Measurements from ENCODE around the gene GBE1. TPM values are rescaled to one million over a fixed set of nuclear protein-coding genes. Genes with fewer than 3 reads are reported as not detected.
A peak's percentile ranks its signal among the peaks of the same experiment; 100 is the strongest.

Gene GBE1

GRCh38 chr3:81443457-81443782 is 318.0 kb downstream of the GBE1 start:
- Histone ChIP-seq H3K27me3 (ENCODE audit: control insufficient read depth in 1 of 2, insufficient read depth in 1 of 2, low read length in 2 of 2) (no peaks in the 10 kb centered on the region), H3K4ac (ENCODE audit: low read depth in 1 of 2, low read length in 2 of 2) (no peak overlapping the region), H3K27ac (ENCODE audit: low read length, poor library complexity, severe bottlenecking) (no peak overlapping the region), H2BK12ac (ENCODE audit: low read length in 2 of 2) (no peak overlapping the region), H3K9ac (ENCODE audit: low read length) (peak overlapping the region; percentile 65), H3K4me2 (ENCODE audit: low read length, poor library complexity, severe bottlenecking) (no peak overlapping the region), H3K9me3 (ENCODE audit: control insufficient read depth, low read length) (no peaks in the 10 kb centered on the region), H2BK5ac (ENCODE audit: low read depth, low read length, poor library complexity, severe bottlenecking) (no peak overlapping the region), H3K4me1 (ENCODE audit: control insufficient read depth, insufficient read depth, low read depth, low read length) (peaks cover 4% of the 10 kb centered on the region), H3K79me1 (replicated peaks; ENCODE audit: low read length, poor library complexity, severe bottlenecking) (no peaks in the 10 kb centered on the region), H4K8ac (ENCODE audit: low read length) (no peak overlapping the region), H3K36me3 (ENCODE audit: control insufficient read depth in 1 of 2, insufficient read depth in 2 of 2, low read depth in 1 of 2, low read length in 2 of 2) (no peaks in the 10 kb centered on the region), H3K23ac (ENCODE audit: low read length in 2 of 2) (no peak overlapping the region), H3K18ac (ENCODE audit: low read depth in 1 of 2, low read length in 2 of 2) (no peak overlapping the region), H2AK5ac (ENCODE audit: low read length, severe bottlenecking) (no peak overlapping the region), H4K91ac (ENCODE audit: low read length) (no peak overlapping the region), H2BK120ac (ENCODE audit: low read depth, low read length) (no peak overlapping the region), H2BK15ac (ENCODE audit: low read depth, poor library complexity, severe bottlenecking) (no peak overlapping the region), H3K14ac (ENCODE audit: low read length in 2 of 2) (no peak overlapping the region), H3K4me3 (ENCODE audit: insufficient read depth in 1 of 2, low read depth in 1 of 2, low read length in 2 of 2) (no peak overlapping the region), H2AFZ (ENCODE audit: low read depth, low read length) (no peak overlapping the region)
- 94% methylated on average over 2 of the region's 3 CpGs for WGBS
- no peak for DNase-seq

- no peaks in the 10 kb centered on the region for H3K36me3 ChIP-seq (ENCODE audit: control insufficient read depth in 1 of 2, insufficient read depth in 2 of 2, low read depth in 1 of 2, low read length in 2 of 2)
Measured at GRCh38 chr3:81442758-81443456, 318.5 kb downstream of the GBE1 start.

DNA sequence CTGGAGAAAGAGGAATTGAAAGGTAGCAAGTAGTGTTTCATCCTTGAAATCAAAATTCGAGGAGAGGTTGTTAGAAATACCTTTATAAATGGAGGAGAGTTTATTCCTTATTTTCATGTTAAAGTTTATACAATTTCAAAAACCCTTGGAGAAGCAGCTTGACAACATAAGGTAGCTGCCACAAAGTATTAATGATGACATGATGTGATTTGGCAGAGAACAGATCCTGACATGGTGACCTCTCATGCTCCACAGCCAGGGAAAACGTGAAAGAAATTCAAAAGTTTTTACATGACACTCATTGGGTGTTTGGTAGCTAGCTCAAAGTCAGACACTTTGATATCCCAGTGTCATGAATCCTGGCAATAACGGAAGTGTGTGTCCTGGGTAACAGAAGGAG is 320.8 kb downstream of the GBE1 start:
- DNase-seq: no peak
- Histone ChIP-seq H2AK5ac (ENCODE audit: low read length, severe bottlenecking) (no peak overlapping the region), H3K79me1 (replicated peaks; ENCODE audit: low read length, poor library complexity, severe bottlenecking) (no peaks in the 10 kb centered on the region), H3K4me2 (ENCODE audit: low read length, poor library complexity, severe bottlenecking) (no peak overlapping the region), H2AFZ (ENCODE audit: low read depth, low read length) (no peak overlapping the region), H3K4ac (ENCODE audit: low read depth in 1 of 2, low read length in 2 of 2) (no peak overlapping the region), H3K27me3 (ENCODE audit: control insufficient read depth in 1 of 2, insufficient read depth in 1 of 2, low read length in 2 of 2) (no peaks in the 10 kb centered on the region), H3K36me3 (ENCODE audit: control insufficient read depth in 1 of 2, insufficient read depth in 2 of 2, low read depth in 1 of 2, low read length in 2 of 2) (no peaks in the 10 kb centered on the region), H3K23ac (ENCODE audit: low read length in 2 of 2) (no peak overlapping the region), H4K91ac (ENCODE audit: low read length) (no peak overlapping the region), H3K4me1 (ENCODE audit: control insufficient read depth, insufficient read depth, low read depth, low read length) (peaks cover 4% of the 10 kb centered on the region), H3K18ac (ENCODE audit: low read depth in 1 of 2, low read length in 2 of 2) (no peak overlapping the region), H2BK120ac (ENCODE audit: low read depth, low read length) (no peak overlapping the region), H4K8ac (ENCODE audit: low read length) (no peak overlapping the region), H3K4me3 (ENCODE audit: insufficient read depth in 1 of 2, low read depth in 1 of 2, low read length in 2 of 2) (no peak overlapping the region), H2BK15ac (ENCODE audit: low read depth, poor library complexity, severe bottlenecking) (no peak overlapping the region), H3K14ac (ENCODE audit: low read length in 2 of 2) (no peak overlapping the region), H2BK5ac (ENCODE audit: low read depth, low read length, poor library complexity, severe bottlenecking) (no peak overlapping the region), H3K9me3 (ENCODE audit: control insufficient read depth, low read length) (no peaks in the 10 kb centered on the region), H2BK12ac (ENCODE audit: low read length in 2 of 2) (no peak overlapping the region), H3K27ac (ENCODE audit: low read length, poor library complexity, severe bottlenecking) (no peak overlapping the region), H3K9ac (ENCODE audit: low read length) (no peak overlapping the region)
- WGBS: 61% methylated on average over 2 of the region's 3 CpGs

More at GRCh38 chr3:81442758-81443456, 318.5 kb downstream of the GBE1 start:
- no peak overlapping the region for H2BK15ac ChIP-seq (ENCODE audit: low read depth, poor library complexity, severe bottlenecking)
- no peak overlapping the region for H3K23ac ChIP-seq (ENCODE audit: low read length in 2 of 2)
- no peak overlapping the region for H2BK12ac ChIP-seq (ENCODE audit: low read length in 2 of 2)
- H3K9me3 ChIP-seq (ENCODE audit: control insufficient read depth, low read length): no peaks in the 10 kb centered on the region
- H3K4me2 ChIP-seq (ENCODE audit: low read length, poor library complexity, severe bottlenecking): no peak overlapping the region
- no peaks in the 10 kb centered on the region for H3K27me3 ChIP-seq (ENCODE audit: control insufficient read depth in 1 of 2, insufficient read depth in 1 of 2, low read length in 2 of 2)
- H2BK120ac ChIP-seq (ENCODE audit: low read depth, low read length): no peak overlapping the region
- H3K4me3 ChIP-seq (ENCODE audit: insufficient read depth in 1 of 2, low read depth in 1 of 2, low read length in 2 of 2): no peak overlapping the region
- no peak overlapping the region for H4K8ac ChIP-seq (ENCODE audit: low read length)
- H3K18ac ChIP-seq (ENCODE audit: low read depth in 1 of 2, low read length in 2 of 2): no peak overlapping the region
- 93% methylated on average over 6 of the region's 9 CpGs for WGBS
- peaks cover 4% of the 10 kb centered on the region for H3K4me1 ChIP-seq (ENCODE audit: control insufficient read depth, insufficient read depth, low read depth, low read length)
- H2AK5ac ChIP-seq (ENCODE audit: low read length, severe bottlenecking): peak overlapping the region; percentile 20
- H2AFZ ChIP-seq (ENCODE audit: low read depth, low read length): no peak overlapping the region
- H3K9ac ChIP-seq (ENCODE audit: low read length): peak overlapping the region; percentile 65
- no peak overlapping the region for H2BK5ac ChIP-seq (ENCODE audit: low read depth, low read length, poor library complexity, severe bottlenecking)
- DNase-seq: no peak
- H4K91ac ChIP-seq (ENCODE audit: low read length): no peak overlapping the region
- H3K79me1 ChIP-seq (replicated peaks; ENCODE audit: low read length, poor library complexity, severe bottlenecking): no peaks in the 10 kb centered on the region
- no peak overlapping the region for H3K27ac ChIP-seq (ENCODE audit: low read length, poor library complexity, severe bottlenecking)
- no peak overlapping the region for H3K4ac ChIP-seq (ENCODE audit: low read depth in 1 of 2, low read length in 2 of 2)
- H3K14ac ChIP-seq (ENCODE audit: low read length in 2 of 2): no peak overlapping the region

Small RNA genes lying within 50 kb of the gene (small RNA-seq; reads per million reads assigned to genes)
- gene AC017015.1 (ENCODE audit: low read depth) (not detected), gene RNU2-28P (ENCODE audit: low read depth) (not detected)

Measured in mesenchymal stem cell (in vitro differentiated cells and primary cell).